NCI-H345 treated with DMSO at 0.1 percent for 48 hours (cell line): ENCODE results near the gene GRM7.

Experiments
- DNase-seq: peaks from one replicate; lab custom pipeline; 2025; ENCODE audit not compliant: unreplicated experiment; lab: John Stamatoyannopoulos, UW

The GRM7 gene

GRCh38 chr3:7630925-7631324, 770.0 kb downstream of the GRM7 start:
- DNase-seq = no peak

GRCh38 chr3:7632305-7632704, 771.4 kb downstream of the GRM7 start:
- DNase-seq = no peak

- DNase-seq = no peak
Measured at GRCh38 chr3:7637694-7638093, 776.8 kb downstream of the GRM7 start.

- DNase-seq = no peak
Measured at GRCh38 chr3:7638103-7638502, 777.2 kb downstream of the GRM7 start.

- DNase-seq = no peak
Measured at GRCh38 chr3:7640787-7641186, 779.9 kb downstream of the GRM7 start.

GRCh38 chr3:7646851-7647250, 785.9 kb downstream of the GRM7 start:
- no peak for DNase-seq

- no peak for DNase-seq
Measured at GRCh38 chr3:7650466-7650865, 789.6 kb downstream of the GRM7 start.

GRCh38 chr3:7651274-7651673, 790.4 kb downstream of the GRM7 start:
- DNase-seq = no peak

GRCh38 chr3:7657214-7658112, 796.5 kb downstream of the GRM7 start:
- DNase-seq = no peak

GRCh38 chr3:7658294-7658693, 797.4 kb downstream of the GRM7 start:
- DNase-seq = no peak

GRCh38 chr3:7659079-7659478, 798.2 kb downstream of the GRM7 start:
- DNase-seq = no peak

- no peak for DNase-seq
Measured at GRCh38 chr3:7663771-7664170, 802.9 kb downstream of the GRM7 start.

- no peak for DNase-seq
Measured at GRCh38 chr3:7667774-7668173, 806.9 kb downstream of the GRM7 start.

GRCh38 chr3:7669641-7670040, 808.7 kb downstream of the GRM7 start:
- no peak for DNase-seq

GRCh38 chr3:7678521-7678920, 817.6 kb downstream of the GRM7 start:
- DNase-seq = no peak

- DNase-seq = no peak
Measured at GRCh38 chr3:7682822-7683229, 821.9 kb downstream of the GRM7 start.

- no peak for DNase-seq
Measured at GRCh38 chr3:7683426-7683825, 822.5 kb downstream of the GRM7 start.

GRCh38 chr3:7684182-7684715, 823.3 kb downstream of the GRM7 start:
- DNase-seq = no peak

GRCh38 chr3:7687428-7688147, 826.7 kb downstream of the GRM7 start:
- no peak for DNase-seq

- DNase-seq = no peak
Measured at GRCh38 chr3:7692866-7693265, 832.0 kb downstream of the GRM7 start.

GRCh38 chr3:7693976-7694375, 833.1 kb downstream of the GRM7 start:
- DNase-seq = no peak

GRCh38 chr3:7695049-7695448, 834.1 kb downstream of the GRM7 start:
- DNase-seq = no peak
